ENCODE data around the gene B3GALT2. TPM values are rescaled to one million over a fixed set of nuclear protein-coding genes. Genes with fewer than 3 reads are reported as not detected.

B3GALT2 gene
- total and polyA plus RNA-seq, 2 of the 4 experiments (the other 2 are of a cell fraction), result 1.8 to 4.5 TPM

- ATAC-seq (ENCODE audit: low read depth) (peak; percentile 94), DNase-seq (peak; percentile 93)
- no peak overlapping the region for H3K18ac ChIP-seq (ENCODE audit: low read depth, low read length)
- H2BK20ac ChIP-seq (ENCODE audit: low read depth, low read length), result peak overlapping the region; percentile 72; the same call in 1 of the 2 replicates
- no peak overlapping the region for H2AK9ac ChIP-seq (replicated peaks; ENCODE audit: low read depth, low read length, poor library complexity)
- H3K4me2 ChIP-seq (ENCODE audit: low read depth, low read length), result peak overlapping the region; percentile 6; the same call in 1 of the 2 replicates
- in situ Hi-C loops (cut with MboI; ENCODE audit: low sequenced_read_pairs) (no loop called here), intact Hi-C loops (cut with micrococcal nuclease) (no loop called here), dilution Hi-C loops (cut with HindIII; ENCODE audit: low sequenced_read_pairs, unreplicated experiment) (no loop called here)
- H3K79me1 ChIP-seq (ENCODE audit: low read depth in 1 of 2, low read length in 2 of 2), result peaks cover 13 to 24% of the 10 kb centered on the region in 2 experiments
- H3K36me3 ChIP-seq (ENCODE audit: control insufficient read depth, insufficient read depth, low read length), result peaks cover 11% of the 10 kb centered on the region
- no peak overlapping the region for H3K4me3 ChIP-seq (ENCODE audit: insufficient read depth, low read depth, low read length)
- no peaks in the 10 kb centered on the region for H4K20me1 ChIP-seq (ENCODE audit: insufficient read depth, low read length)
- H2BK5ac ChIP-seq (ENCODE audit: low read depth, low read length, poor library complexity, severe bottlenecking), result peak overlapping the region; percentile 91
- H2BK120ac ChIP-seq (ENCODE audit: low read depth, low read length), result no peak overlapping the region
- peak overlapping the region in 1 of 2 experiments; percentile 65; a peak in 1 of 4 replicates for H4K8ac ChIP-seq (ENCODE audit: low read depth in 2 of 2, low read length in 2 of 2)
- no peak overlapping the region; the same call in 1 of the 2 replicates for H3K4ac ChIP-seq (ENCODE audit: low read depth, low read length)
- no peak overlapping the region for H3K27ac ChIP-seq (ENCODE audit: insufficient read depth, low read length)
- no peaks in the 10 kb centered on the region for H3K9me1 ChIP-seq (ENCODE audit: insufficient read depth, low read length)
- CTCF ChIA-PET, result no interaction called here
- no peak overlapping the region for H3K23ac ChIP-seq (ENCODE audit: low read depth, low read length)
- H4K91ac ChIP-seq (ENCODE audit: insufficient read depth, low read depth, low read length), result no peak overlapping the region
- no peak overlapping the region for H3K56ac ChIP-seq (ENCODE audit: extremely low read depth, insufficient read depth, low read length)
- no peak overlapping the region for H2AK5ac ChIP-seq (ENCODE audit: low read depth, low read length)
- no peak overlapping the region for H2AFZ ChIP-seq (replicated peaks; ENCODE audit: low read length, poor library complexity)
- no peaks in the 10 kb centered on the region for H3K27me3 ChIP-seq (ENCODE audit: control insufficient read depth, insufficient read depth, low read length)
- WGBS, 2 experiments (ENCODE audit: extremely low coverage in 2 of 2, insufficient read length in 1 of 2), result no CpG with 5 or more reads among the region's 1 CpG
- H3K4me1 ChIP-seq (ENCODE audit: control insufficient read depth, insufficient read depth, low read length), result peaks cover 1% of the 10 kb centered on the region; the same call in 1 of the 2 replicates
- TF ChIP-seq RFX5 (IDR thresholded peaks at IDR 0.05; ENCODE audit: low read depth, low read length) (no peak), RAD21 (IDR thresholded peaks at IDR 0.05; ENCODE audit: low read length) (no peak), CEBPB (IDR thresholded peaks at IDR 0.05; ENCODE audit: low read depth, low read length) (no peak), POLR2A (IDR thresholded peaks at IDR 0.05; ENCODE audit: low read depth, low read length) (no peak), FOS (IDR thresholded peaks at IDR 0.05; ENCODE audit: low read depth, low read length) (peak; percentile 24; the same call in 1 of the 2 replicates), MAFK (IDR thresholded peaks at IDR 0.05; ENCODE audit: low read depth, low read length) (no peak)
- H4K5ac ChIP-seq (ENCODE audit: low read depth, low read length), result no peak overlapping the region
- no peak overlapping the region for H3K9ac ChIP-seq (ENCODE audit: low read depth, low read length)
- H3K9me3 ChIP-seq (ENCODE audit: control insufficient read depth, insufficient read depth, low read length), result peaks cover 7% of the 10 kb centered on the region
- H2BK15ac ChIP-seq (ENCODE audit: low read depth, low read length), result no peak overlapping the region
- no TSS peak for BruUV-seq (replicated peaks)
- no peak overlapping the region; the same call in 1 of the 2 replicates for H3K14ac ChIP-seq (replicated peaks; ENCODE audit: low read depth, low read length)
- POLR2A ChIA-PET (ENCODE audit: unreplicated experiment), result no interaction called here
These were observed 25.1 kb upstream of the B3GALT2 start for GRCh38 chr1:193211539-193211938.
